HG02973 (cell line): ENCODE data around the gene CCDC24.

Source experiments
- ATAC-seq: cut with Tn5 transposase; IDR thresholded peaks from one replicate; pipeline ENCODE4 v1.9.1; 2021; ENCODE audit warnings: moderate library complexity; ENCODE audit not compliant: unreplicated experiment

Gene CCDC24

GRCh38 chr1:43991476-43992231 is at the start of gene CCDC24:
TSS of gene CCDC24 (plus strand) at chr1:43991599. CDS start at chr1:43991879, 280 bp downstream.
- ATAC-seq = peak; percentile 66

- ATAC-seq = no peak
Observed at GRCh38 chr1:43942411-43942810, 49.0 kb upstream of the CCDC24 start.

- ATAC-seq = no peak
Observed at GRCh38 chr1:43944860-43945259, 46.5 kb upstream of the CCDC24 start.

- no peak for ATAC-seq
Observed at GRCh38 chr1:43945674-43946235, 45.6 kb upstream of the CCDC24 start.

- ATAC-seq = peak; percentile 85
Observed at GRCh38 chr1:43946236-43947060, 45.0 kb upstream of the CCDC24 start, which contains the start of gene IPO13. TSS of gene IPO13 (plus strand) at chr1:43946950. CDS start at chr1:43947601, 651 bp downstream.

GRCh38 chr1:43947061-43947873 is 44.1 kb upstream of the CCDC24 start:
- peak; percentile 2 for ATAC-seq

GRCh38 chr1:43947874-43948437 is 43.4 kb upstream of the CCDC24 start:
- no peak for ATAC-seq

GRCh38 chr1:43949678-43950077 is 41.7 kb upstream of the CCDC24 start:
- ATAC-seq = no peak

GRCh38 chr1:43951021-43951985 is 40.1 kb upstream of the CCDC24 start:
- no peak for ATAC-seq

- ATAC-seq = no peak
Observed at GRCh38 chr1:43952731-43953346, 38.6 kb upstream of the CCDC24 start.

GRCh38 chr1:43953361-43953760 is 38.0 kb upstream of the CCDC24 start:
- ATAC-seq = no peak

- ATAC-seq = no peak
Observed at GRCh38 chr1:43954036-43954435, 37.4 kb upstream of the CCDC24 start.

GRCh38 chr1:43956234-43956633 is 35.2 kb upstream of the CCDC24 start:
- ATAC-seq = no peak

GRCh38 chr1:43957407-43958040 is 33.9 kb upstream of the CCDC24 start:
- no peak for ATAC-seq

GRCh38 chr1:43958351-43959255 is 32.8 kb upstream of the CCDC24 start:
- no peak for ATAC-seq

GRCh38 chr1:43960798-43961197 is 30.6 kb upstream of the CCDC24 start:
- no peak for ATAC-seq

GRCh38 chr1:43961692-43962091 is 29.7 kb upstream of the CCDC24 start:
- ATAC-seq = no peak
